Esophagus (tissue), 2 donors: ENCODE results near the gene LURAP1L. TPM values are rescaled to one million over a fixed set of nuclear protein-coding genes. Genes with fewer than 3 reads are reported as not detected.

Experiments used
- H3K27ac ChIP-seq, 2 donors: one replicate each; pipeline ENCODE4 v1.5.1; 2013; ENCODE audit warnings: low read depth in 2 of 2, mild to moderate bottlenecking in 2 of 2, inconsistent platforms in 1 of 2, low read length in 1 of 2, moderate library complexity in 1 of 2
- H3K27me3 ChIP-seq, 2 donors: one replicate each; pipeline ENCODE4 v1.6.1; 2013; ENCODE audit warnings: low read length in 2 of 2, control low read depth in 1 of 2, mild to moderate bottlenecking in 1 of 2; ENCODE audit not compliant: insufficient read depth in 2 of 2, control insufficient read depth in 1 of 2
- H3K36me3 ChIP-seq, 2 donors: one replicate each; pipeline ENCODE4 v1.6.1; 2013; ENCODE audit warnings: low read length in 1 of 2; ENCODE audit not compliant: control insufficient read depth in 2 of 2, insufficient read depth in 2 of 2
- H3K4me1 ChIP-seq, 2 donors: one replicate each; pipeline ENCODE4 v1.6.1; 2013; ENCODE audit warnings: low read length in 1 of 2; ENCODE audit not compliant: control insufficient read depth in 2 of 2, insufficient read depth in 2 of 2
- H3K4me3 ChIP-seq, 2 donors: one replicate each; pipeline ENCODE4 v1.5.1; 2013; ENCODE audit warnings: low read length in 2 of 2, mild to moderate bottlenecking in 2 of 2, low read depth in 1 of 2, moderate library complexity in 1 of 2
- H3K9me3 ChIP-seq, 2 donors: one replicate each; pipeline ENCODE4 v1.6.1; 2013; ENCODE audit warnings: mild to moderate bottlenecking in 2 of 2, low read depth in 1 of 2, low read length in 1 of 2, moderate library complexity in 1 of 2; ENCODE audit not compliant: control insufficient read depth in 2 of 2, insufficient read depth in 1 of 2
- WGBS, 2 donors: extraction: QIAGEN DNeasy Blood & Tissue Kit; methylation state at CpG; one replicate each; pipeline ENCODE4 v1.1.7; 2013; 5-methylcytosine and 5-hydroxymethylcytosine counted together
- polyA plus RNA-seq, 2 donors: library from polyadenylated mRNA; stranded (reverse); fragments of 200-250 nt; gene quantifications; one replicate each; pipeline ENCODE4 v1.2.3, GENCODE V29; 2013
- donor health status: healthy with polysubstance abuse.
- donor health status: Bipolar disorder and iron deficiency.

The LURAP1L gene, protein sequence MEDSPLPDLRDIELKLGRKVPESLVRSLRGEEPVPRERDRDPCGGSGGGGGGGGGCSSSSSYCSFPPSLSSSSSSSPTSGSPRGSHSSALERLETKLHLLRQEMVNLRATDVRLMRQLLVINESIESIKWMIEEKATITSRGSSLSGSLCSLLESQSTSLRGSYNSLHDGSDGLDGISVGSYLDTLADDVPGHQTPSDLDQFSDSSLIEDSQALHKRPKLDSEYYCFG
- polyA plus RNA-seq = 1 to 10 TPM; 1.9 to 3.1 TPM

DNA sequence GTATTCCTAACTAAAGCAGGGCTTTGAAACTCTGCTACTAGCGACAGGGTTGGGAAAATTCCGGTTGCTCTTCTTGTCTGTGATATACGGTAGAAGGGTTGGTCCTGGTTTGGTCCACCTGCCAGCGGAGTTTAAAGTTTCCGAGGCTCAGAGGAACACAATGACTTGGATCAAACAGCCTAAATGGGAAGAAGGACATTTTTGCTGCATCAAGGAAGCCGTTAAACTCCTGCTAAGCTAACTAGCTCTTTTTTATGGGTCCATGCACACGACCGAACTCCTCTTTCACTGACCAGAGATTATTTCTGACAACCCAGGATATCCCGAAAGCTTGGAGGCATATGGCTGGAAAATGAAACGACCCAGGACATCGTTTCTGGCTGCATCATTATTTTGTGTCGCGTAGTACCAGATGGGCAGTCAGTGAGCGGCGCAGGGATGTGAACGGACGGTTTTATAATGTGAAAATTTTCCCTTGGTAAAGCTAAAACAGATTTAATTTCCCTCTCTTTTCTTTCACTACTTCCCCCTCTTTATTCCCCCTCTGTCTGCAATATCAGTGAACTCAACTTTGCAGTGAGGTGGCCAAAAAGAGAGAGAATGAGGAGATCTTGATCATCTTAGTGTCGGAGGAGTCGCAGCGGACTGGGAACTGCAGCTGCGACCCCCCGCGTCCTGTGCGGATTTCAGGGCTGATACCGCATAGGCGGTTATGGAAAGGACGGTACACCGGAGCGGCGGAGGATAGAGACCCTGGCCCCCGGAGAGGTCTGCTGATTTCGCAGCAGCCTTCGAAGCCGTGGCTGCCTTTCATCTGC is at the start of gene LURAP1L:
Gene LURAP1L (plus strand): TSS at position 160 of the 818 bp plus-strand sequence. CDS start 696 bp downstream, outside the sequence.
- Histone ChIP-seq H3K27me3 (no peaks in the 10 kb centered on the region), H3K4me1 (peaks cover 0 to 3% of the 10 kb centered on the region in 2 donors), H3K27ac (peak within 1 kb of the TSS; percentile 78 to 88), H3K9me3 (peaks cover 0 to 3% of the 10 kb centered on the region in 2 donors), H3K4me3 (peak within 1 kb of the TSS; percentile 70 to 72), H3K36me3 (no peaks in the 10 kb centered on the region)
- WGBS, 2 donors = 1% methylated on average over 34 of the region's 34 CpGs

DNA sequence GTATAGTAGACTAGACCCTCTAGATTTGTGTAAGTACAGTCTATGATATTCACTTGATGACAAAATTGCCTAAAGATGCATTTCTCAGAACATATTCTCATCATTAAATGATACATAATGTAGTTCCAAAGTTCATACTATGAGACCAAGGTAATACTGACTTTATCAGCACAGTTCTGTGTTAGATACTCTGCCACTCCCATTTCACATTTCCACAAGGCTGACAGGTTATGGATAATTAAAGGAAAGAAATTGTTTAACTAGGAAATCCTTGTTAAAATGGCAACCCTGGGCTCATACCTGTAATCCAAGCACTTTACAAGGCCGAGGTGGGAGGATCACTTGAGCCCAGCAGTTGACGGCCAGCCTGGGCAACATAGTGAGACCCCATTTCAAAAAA is 48.0 kb upstream of the LURAP1L start:
- no peaks in the 10 kb centered on the region for H3K36me3 ChIP-seq
- H3K9me3 ChIP-seq = no peaks in the 10 kb centered on the region
- H3K27me3 ChIP-seq = no peaks in the 10 kb centered on the region
- no peak overlapping the region for H3K27ac ChIP-seq
- no peak overlapping the region for H3K4me3 ChIP-seq
- H3K4me1 ChIP-seq = no peaks in the 10 kb centered on the region
- whole genome bisulfite sequencing, 2 donors = 89 to 92% methylated on average over 2 of the region's 2 CpGs

DNA sequence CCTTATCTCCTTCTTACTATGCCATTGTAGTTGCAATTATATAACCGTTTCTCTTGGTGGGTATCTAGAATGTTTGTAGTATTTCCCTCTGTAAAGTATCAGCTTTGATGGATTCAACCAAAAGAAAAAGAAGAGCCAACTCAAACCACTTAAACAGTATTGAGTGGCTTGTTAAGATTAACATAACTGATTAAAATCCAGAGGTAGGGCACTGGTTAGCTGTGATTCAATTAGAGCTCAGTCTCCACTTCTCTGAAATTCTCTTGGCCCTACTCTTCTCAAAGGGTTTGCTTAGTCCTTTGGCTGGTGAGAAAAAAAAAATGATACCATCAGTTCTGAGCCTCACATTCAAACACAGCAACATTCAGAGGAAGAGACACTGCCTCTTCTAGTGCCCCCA is 44.6 kb upstream of the LURAP1L start:
- Histone ChIP-seq H3K4me3 (no peak overlapping the region), H3K36me3 (no peaks in the 10 kb centered on the region), H3K4me1 (no peaks in the 10 kb centered on the region), H3K27ac (no peak overlapping the region), H3K9me3 (no peaks in the 10 kb centered on the region), H3K27me3 (peaks cover 0 to 2% of the 10 kb centered on the region in 2 donors)
- 84 to 89% methylated on average over 1 of the region's 1 CpG for whole genome bisulfite sequencing, 2 donors

DNA sequence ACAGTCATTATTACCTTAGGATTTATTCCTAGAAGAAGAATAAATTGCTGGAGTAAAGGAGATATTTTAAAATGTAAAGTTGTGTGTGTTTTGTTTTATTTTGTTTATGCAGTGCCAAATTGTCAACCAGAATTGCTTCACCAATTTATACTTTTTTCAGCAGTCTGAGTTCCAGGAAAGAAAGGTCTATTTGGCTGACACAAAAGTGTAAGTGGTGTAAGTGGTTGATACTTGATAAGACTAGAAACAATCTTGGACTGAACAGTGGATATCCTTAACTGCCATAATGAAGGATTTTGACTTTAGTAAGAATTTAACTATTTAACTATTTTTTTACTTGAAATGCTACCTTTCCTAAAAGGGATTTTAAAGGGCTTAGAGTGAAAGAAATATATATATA is 43.9 kb upstream of the LURAP1L start:
- Histone ChIP-seq H3K36me3 (no peaks in the 10 kb centered on the region), H3K27me3 (peaks cover 0 to 2% of the 10 kb centered on the region in 2 donors), H3K9me3 (no peaks in the 10 kb centered on the region), H3K4me1 (no peaks in the 10 kb centered on the region), H3K27ac (no peak overlapping the region), H3K4me3 (no peak overlapping the region)

DNA sequence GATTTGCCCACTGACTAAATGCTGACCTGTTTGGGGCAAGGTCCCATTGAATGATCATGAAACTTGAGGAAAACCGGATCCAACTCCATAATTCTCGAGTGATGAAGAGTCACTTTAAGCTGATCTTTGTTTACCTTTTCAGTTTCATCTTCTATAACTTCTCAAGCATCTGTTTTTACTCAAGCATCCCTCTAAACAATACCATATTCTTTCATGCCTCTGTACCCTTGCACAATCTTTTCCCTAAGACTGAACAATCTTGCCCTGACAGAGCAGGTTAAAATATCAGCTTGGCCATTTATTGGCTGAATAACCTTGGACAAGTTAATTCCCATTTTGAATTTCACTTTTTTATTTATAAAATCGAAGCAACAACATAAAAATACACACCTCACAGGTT is 41.8 kb upstream of the LURAP1L start:
- WGBS, 2 donors = 72 to 73% methylated on average over 3 of the region's 3 CpGs
- Histone ChIP-seq H3K27ac (no peak overlapping the region), H3K4me1 (no peaks in the 10 kb centered on the region), H3K9me3 (no peaks in the 10 kb centered on the region), H3K27me3 (peaks cover 0 to 2% of the 10 kb centered on the region in 2 donors), H3K4me3 (no peak overlapping the region), H3K36me3 (no peaks in the 10 kb centered on the region)

DNA sequence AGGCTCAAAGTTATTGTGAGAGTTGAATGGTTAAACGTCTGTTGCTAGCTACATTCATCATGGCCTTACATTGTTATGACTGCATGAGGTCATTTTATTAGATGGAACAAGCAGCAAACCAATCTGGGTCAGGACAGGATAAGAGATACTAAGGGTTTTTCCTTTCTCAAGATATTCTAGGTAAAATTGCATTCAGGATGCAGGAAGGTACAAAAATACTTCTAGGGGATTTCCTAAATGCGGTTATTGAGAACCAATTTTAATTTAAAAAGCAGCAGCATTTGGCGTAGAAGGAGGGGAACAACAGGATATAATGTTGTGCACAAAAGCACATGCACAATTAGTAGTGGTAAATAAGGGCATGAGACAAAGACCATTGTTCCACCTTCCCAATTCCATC is 39.2 kb upstream of the LURAP1L start:
- peaks cover 0 to 2% of the 10 kb centered on the region in 2 donors for H3K27me3 ChIP-seq
- H3K27ac ChIP-seq = no peak overlapping the region
- 47% methylated on average over 3 of the region's 3 CpGs for WGBS, 2 donors
- no peaks in the 10 kb centered on the region for H3K4me1 ChIP-seq
- no peaks in the 10 kb centered on the region for H3K9me3 ChIP-seq
- no peak overlapping the region for H3K4me3 ChIP-seq
- no peaks in the 10 kb centered on the region for H3K36me3 ChIP-seq

DNA sequence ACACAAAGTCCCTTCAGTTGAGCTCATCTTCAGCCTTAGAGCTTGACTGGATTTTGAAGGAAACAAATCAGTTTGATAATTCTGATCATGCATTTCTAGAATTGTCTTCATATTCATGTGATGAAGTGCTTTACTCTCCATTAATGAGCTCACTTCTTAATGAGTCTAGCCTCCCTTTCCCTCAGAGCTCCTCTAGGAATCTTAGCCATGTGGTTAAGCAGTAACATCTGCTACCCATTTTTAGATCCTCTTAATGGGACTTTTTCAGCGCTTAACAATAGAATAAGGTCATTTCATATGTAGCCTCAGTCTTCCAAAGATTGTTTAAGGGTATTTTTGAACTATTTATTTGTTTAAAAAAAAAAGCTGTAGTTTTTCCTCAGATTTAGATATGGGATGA is 36.9 kb upstream of the LURAP1L start:
- H3K4me1 ChIP-seq = no peaks in the 10 kb centered on the region
- no peak overlapping the region for H3K27ac ChIP-seq
- H3K27me3 ChIP-seq = peaks cover 0 to 2% of the 10 kb centered on the region in 2 donors
- H3K36me3 ChIP-seq = no peaks in the 10 kb centered on the region
- no peaks in the 10 kb centered on the region for H3K9me3 ChIP-seq
- WGBS, 2 donors = 0% methylated on average over 1 of the region's 1 CpG
- H3K4me3 ChIP-seq = no peak overlapping the region

DNA sequence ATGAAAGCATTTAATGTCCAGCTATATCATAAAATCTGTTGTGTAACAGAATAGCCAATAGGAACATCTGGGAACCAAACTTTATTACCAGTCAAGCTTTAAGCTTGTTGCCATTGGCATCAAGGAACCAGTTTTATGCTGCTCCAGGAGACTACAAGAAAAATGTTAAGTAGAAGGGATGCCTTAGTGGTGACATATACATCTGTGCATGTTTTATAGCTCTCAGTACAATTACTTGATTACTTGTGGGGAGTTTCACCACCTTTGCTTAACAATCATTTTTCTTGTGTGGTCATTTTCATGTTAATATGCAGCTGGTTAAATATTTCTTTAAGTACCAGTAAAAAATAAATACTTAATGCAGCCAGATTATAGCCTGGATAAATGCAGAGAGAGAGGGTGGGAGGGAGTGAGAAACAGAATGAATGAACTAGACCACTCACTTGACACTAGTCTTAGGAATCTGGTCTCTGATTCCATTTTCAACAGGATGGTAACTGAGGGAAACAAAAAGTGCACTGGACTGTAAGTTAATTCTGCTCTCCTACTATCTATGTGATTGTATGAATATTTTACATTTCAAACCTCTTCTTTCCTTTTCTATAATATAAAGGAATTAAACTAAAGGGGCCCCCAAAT is 35.7 kb upstream of the LURAP1L start:
- H3K9me3 ChIP-seq = no peaks in the 10 kb centered on the region
- H3K27me3 ChIP-seq = peaks cover 0 to 2% of the 10 kb centered on the region in 2 donors

DNA sequence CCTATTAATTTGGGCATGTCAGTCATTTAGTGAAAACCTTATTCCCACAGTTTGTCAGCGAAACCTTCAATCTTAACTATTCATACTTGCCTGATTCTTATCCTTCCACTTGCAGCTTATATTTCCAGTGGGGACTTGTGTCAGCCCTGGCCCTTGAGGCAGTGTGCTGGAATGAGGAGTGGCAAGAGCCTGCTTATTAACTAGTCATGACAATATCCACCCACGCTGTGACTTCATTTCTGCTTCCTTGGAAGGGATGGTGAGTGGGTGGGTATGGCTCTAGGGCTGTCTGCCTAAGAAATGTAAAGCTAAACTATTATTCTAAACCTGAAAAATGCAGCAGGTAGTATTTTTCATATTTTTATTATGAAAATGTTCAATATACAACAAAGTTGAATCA is 34.0 kb upstream of the LURAP1L start:
- Histone ChIP-seq H3K36me3 (no peaks in the 10 kb centered on the region), H3K27ac (no peak overlapping the region), H3K9me3 (no peaks in the 10 kb centered on the region), H3K4me3 (no peak overlapping the region), H3K27me3 (no peaks in the 10 kb centered on the region), H3K4me1 (no peaks in the 10 kb centered on the region)
- 54 to 77% methylated on average over 2 of the region's 2 CpGs for WGBS, 2 donors

More for the DNA sequence above, 35.7 kb upstream of the LURAP1L start:
- no peaks in the 10 kb centered on the region for H3K4me1 ChIP-seq
- H3K27ac ChIP-seq = no peak overlapping the region
- no peaks in the 10 kb centered on the region for H3K36me3 ChIP-seq
- no peak overlapping the region for H3K4me3 ChIP-seq
